Panc1 (cell line): Measurements from ENCODE around the gene BPIFA2. TPM values are rescaled to one million over a fixed set of nuclear protein-coding genes. Genes with fewer than 3 reads are reported as not detected.

Source experiments
- ATAC-seq: fragments of 200-7000 bp; cut with Tn5 transposase; 2 replicates; pipeline ENCODE4 v1.9.1; 2020; ENCODE audit warnings: mild to moderate bottlenecking, moderate library complexity
- BruUV-seq: library from RNA; stranded (reverse); fragments of 400-500 nt; replicated peaks from 2 replicates; lab custom pipeline; 2021; lab: Mats Ljungman, UMichigan
- CTCF ChIA-PET: fragments of 300-600 bp; sonication (Branson Sonifier 250); formaldehyde crosslinking; loops from one replicate; lab custom pipeline; 2022; ENCODE audit warnings: antibody characterized with exemption; lab: Charles Lee
- POLR2A ChIA-PET: fragments of 300-600 bp; sonication (Branson Sonifier 250); formaldehyde crosslinking; loops from one replicate; lab custom pipeline; 2022; ENCODE audit warnings: antibody characterized with exemption; lab: Charles Lee
- DNase-seq: peaks from one replicate; pipeline ENCODE4 v3.0.0-alpha.2; 2010; ENCODE audit warnings: low read depth, low spot score
- H3K27ac ChIP-seq: 2 replicates; pipeline ENCODE4 v1.5.1; 2011; ENCODE audit warnings: mild to moderate bottlenecking, low read length, inconsistent platforms
- H3K27me3 ChIP-seq: fragments of 200-500 bp; sonication (Bioruptor generic); 2 replicates; pipeline ENCODE4 v1.6.0; 2014; ENCODE audit warnings: low read length, inconsistent platforms; ENCODE audit not compliant: control insufficient read depth, insufficient read depth
- H3K36me3 ChIP-seq: fragments of 200-500 bp; sonication (Bioruptor generic); 2 replicates; pipeline ENCODE4 v1.5.1; 2014; ENCODE audit warnings: inconsistent platforms, mild to moderate bottlenecking, low read length, moderate library complexity; ENCODE audit not compliant: control insufficient read depth, insufficient read depth
- H3K4me1 ChIP-seq: 2 replicates; pipeline ENCODE4 v1.5.1; 2011; ENCODE audit warnings: inconsistent platforms, mild to moderate bottlenecking, low read length, moderate library complexity; ENCODE audit not compliant: control insufficient read depth, insufficient read depth
- H3K4me3 ChIP-seq, 2 experiments: 2 replicates each; pipeline ENCODE4 v1.5.1; 2011 to 2012; ENCODE audit warnings: low read depth in 2 of 2, low read length in 2 of 2, mild to moderate bottlenecking in 2 of 2, inconsistent platforms in 1 of 2, moderate library complexity in 1 of 2
- H3K9me3 ChIP-seq: fragments of 200-500 bp; sonication (Bioruptor generic); 2 replicates; pipeline ENCODE4 v1.5.1; 2014; ENCODE audit warnings: low read depth, mild to moderate bottlenecking, inconsistent platforms, low read length, moderate library complexity; ENCODE audit not compliant: control insufficient read depth, insufficient read depth
- CTCF ChIP-seq: fragments of 450-650 bp; IDR thresholded peaks from 2 replicates; pipeline ENCODE4 v1.5.1; 2017; ENCODE audit warnings: mild to moderate bottlenecking
- POLR2AphosphoS5 ChIP-seq: IDR thresholded peaks from 2 replicates; pipeline ENCODE4 v1.6.1; 2012; ENCODE audit warnings: mild to moderate bottlenecking, low read depth, low read length, moderate library complexity
- SIN3A ChIP-seq: IDR thresholded peaks from 2 replicates; pipeline ENCODE4 v1.6.1; 2012; ENCODE audit warnings: low read depth, mild to moderate bottlenecking, low read length, moderate library complexity, borderline replicate concordance; ENCODE audit not compliant: insufficient read depth
- TCF7L2 ChIP-seq: IDR thresholded peaks from 2 replicates; pipeline ENCODE4 v1.6.1; 2011; ENCODE audit warnings: mild to moderate bottlenecking, low read depth, low read length, inconsistent platforms
- in situ Hi-C: cut with HindIII; loops from 2 replicates; pipeline ENCODE4 v1.10.0; 2016; ENCODE audit warnings: low sequenced_read_pairs, low pct_unique_long_range_greater_than_20kb
- intact Hi-C: fragments of 100-400 bp; cut with micrococcal nuclease; formaldehyde crosslinking; loops from one replicate; pipeline ENCODE4 v1.10.0; 2022; ENCODE audit not compliant: unreplicated experiment
- total RNA-seq: library from RNA; stranded (reverse); gene quantifications from one replicate; pipeline ENCODE4 v1.2.1, GENCODE V29; 2021; ENCODE audit not compliant: unreplicated experiment
- TF ChIP-seq, protein P1 (sequence below), 2 experiments: IDR thresholded peaks; 2 replicates each; pipeline ENCODE4 v1.6.1; 2011 to 2012; ENCODE audit warnings: low read depth in 2 of 2, control low read depth in 1 of 2, low read length in 1 of 2, mild to moderate bottlenecking in 1 of 2, moderate library complexity in 1 of 2; ENCODE audit not compliant: insufficient read depth in 1 of 2

BPIFA2 gene
- total RNA-seq, 1 experiment from 2014 or later: not detected

DNA sequence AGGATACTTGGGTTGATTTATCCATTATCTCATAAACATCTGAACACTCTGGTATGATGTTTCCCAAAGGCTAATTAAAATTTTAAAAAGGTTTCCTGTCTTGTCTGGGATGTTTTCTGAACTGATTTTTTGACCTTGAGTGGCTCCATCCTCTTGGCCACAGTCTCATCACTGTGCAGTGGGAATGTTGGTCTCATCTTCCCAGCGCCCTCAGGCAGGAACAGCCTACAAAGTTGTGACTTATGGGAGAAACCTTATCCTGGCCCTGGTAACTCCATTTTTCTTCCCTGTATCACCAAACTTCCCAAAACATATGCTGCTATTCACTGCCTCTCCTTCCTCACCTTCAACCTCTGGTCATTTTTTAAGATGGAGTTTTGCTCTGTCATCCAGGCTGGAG, 42.4 kb downstream of the BPIFA2 start:
- H3K27ac ChIP-seq: no peak overlapping the region
- CTCF ChIA-PET: interaction anchor here (0.6 kb wide), 1 partner anchor 228 kb away, joined by 3 read pairs; no protein-coding TSS in a partner anchor
- TF ChIP-seq POLR2AphosphoS5 (no peak), TCF7L2 (no peak), SIN3A (no peak), CTCF (no peak)
- TF ChIP-seq, protein P1, sequence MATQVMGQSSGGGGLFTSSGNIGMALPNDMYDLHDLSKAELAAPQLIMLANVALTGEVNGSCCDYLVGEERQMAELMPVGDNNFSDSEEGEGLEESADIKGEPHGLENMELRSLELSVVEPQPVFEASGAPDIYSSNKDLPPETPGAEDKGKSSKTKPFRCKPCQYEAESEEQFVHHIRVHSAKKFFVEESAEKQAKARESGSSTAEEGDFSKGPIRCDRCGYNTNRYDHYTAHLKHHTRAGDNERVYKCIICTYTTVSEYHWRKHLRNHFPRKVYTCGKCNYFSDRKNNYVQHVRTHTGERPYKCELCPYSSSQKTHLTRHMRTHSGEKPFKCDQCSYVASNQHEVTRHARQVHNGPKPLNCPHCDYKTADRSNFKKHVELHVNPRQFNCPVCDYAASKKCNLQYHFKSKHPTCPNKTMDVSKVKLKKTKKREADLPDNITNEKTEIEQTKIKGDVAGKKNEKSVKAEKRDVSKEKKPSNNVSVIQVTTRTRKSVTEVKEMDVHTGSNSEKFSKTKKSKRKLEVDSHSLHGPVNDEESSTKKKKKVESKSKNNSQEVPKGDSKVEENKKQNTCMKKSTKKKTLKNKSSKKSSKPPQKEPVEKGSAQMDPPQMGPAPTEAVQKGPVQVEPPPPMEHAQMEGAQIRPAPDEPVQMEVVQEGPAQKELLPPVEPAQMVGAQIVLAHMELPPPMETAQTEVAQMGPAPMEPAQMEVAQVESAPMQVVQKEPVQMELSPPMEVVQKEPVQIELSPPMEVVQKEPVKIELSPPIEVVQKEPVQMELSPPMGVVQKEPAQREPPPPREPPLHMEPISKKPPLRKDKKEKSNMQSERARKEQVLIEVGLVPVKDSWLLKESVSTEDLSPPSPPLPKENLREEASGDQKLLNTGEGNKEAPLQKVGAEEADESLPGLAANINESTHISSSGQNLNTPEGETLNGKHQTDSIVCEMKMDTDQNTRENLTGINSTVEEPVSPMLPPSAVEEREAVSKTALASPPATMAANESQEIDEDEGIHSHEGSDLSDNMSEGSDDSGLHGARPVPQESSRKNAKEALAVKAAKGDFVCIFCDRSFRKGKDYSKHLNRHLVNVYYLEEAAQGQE (IDR thresholded peaks at IDR 0.05; ENCODE audit: insufficient read depth in 1 of 2, low read depth in 2 of 2, low read length in 1 of 2): no peak
- no peaks in the 10 kb centered on the region for H3K9me3 ChIP-seq
- no peaks in the 10 kb centered on the region for H3K4me1 ChIP-seq
- ATAC-seq: no peak
- intact Hi-C loops: no loop called here
- no peak overlapping the region for H3K4me3 ChIP-seq
- BruUV-seq: no TSS peak
- POLR2A ChIA-PET: no interaction called here
- H3K27me3 ChIP-seq: peaks cover 21% of the 10 kb centered on the region
- in situ Hi-C loops: no loop called here
- DNase-seq: no peak
- H3K36me3 ChIP-seq: no peaks in the 10 kb centered on the region

DNA sequence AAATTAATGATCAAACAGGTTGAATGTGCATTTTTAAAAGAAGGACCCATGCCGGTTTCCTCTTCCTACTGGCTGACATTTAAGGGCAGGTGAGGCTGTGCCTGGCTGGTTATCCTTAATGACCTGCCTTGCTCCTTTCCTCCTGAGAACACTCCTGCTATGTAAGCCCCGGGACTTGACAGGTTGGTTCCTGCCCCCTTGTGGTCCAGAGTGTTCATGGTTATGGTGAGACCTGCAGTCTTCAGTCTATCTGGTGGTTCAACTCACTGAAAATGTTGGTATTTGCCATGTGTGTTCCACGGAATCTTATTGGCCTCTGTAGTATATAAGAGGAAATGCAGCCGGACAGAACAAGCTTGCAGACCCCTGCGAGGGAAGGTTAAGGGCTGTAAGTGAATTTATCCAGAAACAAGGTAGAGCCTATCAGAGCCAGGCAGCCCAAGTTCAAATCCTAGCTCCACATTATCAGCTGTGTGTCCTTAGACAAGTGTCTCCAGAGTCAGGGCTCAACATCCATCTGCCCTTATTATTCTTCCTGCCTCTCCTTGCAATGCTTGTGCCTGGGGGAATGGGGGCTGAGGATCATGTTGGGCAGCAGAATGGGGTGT, 44.0 kb downstream of the BPIFA2 start:
- ChIA-PET POLR2A (no interaction called here), CTCF (interaction anchor here (0.6 to 1.0 kb wide), 2 partner anchors 96 to 116 kb away, joined by 4 read pairs; no protein-coding TSS in a partner anchor)
- peak; percentile 79 for TF ChIP-seq CTCF
- no peak for TF ChIP-seq POLR2AphosphoS5
- TF ChIP-seq TCF7L2: no peak
- TF ChIP-seq, protein P1 (IDR thresholded peaks at IDR 0.05; ENCODE audit: insufficient read depth in 1 of 2, low read depth in 2 of 2, low read length in 1 of 2): peak; percentile 32 to 61; a peak in 2 of 4 replicates
- no peak for TF ChIP-seq SIN3A
- H3K27ac ChIP-seq: no peak overlapping the region
- H3K36me3 ChIP-seq: no peaks in the 10 kb centered on the region
- H3K4me1 ChIP-seq: no peaks in the 10 kb centered on the region
- no peaks in the 10 kb centered on the region for H3K9me3 ChIP-seq
- ATAC-seq: peak; percentile 96
- peak; percentile 27 for DNase-seq
- no peak overlapping the region for H3K4me3 ChIP-seq
- intact Hi-C loops: loop anchor here (1.0 kb wide), 1 partner anchor 116 kb away; no protein-coding TSS in a partner anchor
- in situ Hi-C loops: no loop called here
- BruUV-seq: no TSS peak
- peaks cover 12% of the 10 kb centered on the region for H3K27me3 ChIP-seq
